ENCODE results near the gene KRTAP10-9.
A peak's percentile ranks its signal among the peaks of the same experiment; 100 is the strongest.
"Not testable (repeated sequence)": the region's sequence is repeated elsewhere in the genome, so short reads cannot be mapped to it uniquely, and the experiment has no call there.

KRTAP10-9 gene

DNA sequence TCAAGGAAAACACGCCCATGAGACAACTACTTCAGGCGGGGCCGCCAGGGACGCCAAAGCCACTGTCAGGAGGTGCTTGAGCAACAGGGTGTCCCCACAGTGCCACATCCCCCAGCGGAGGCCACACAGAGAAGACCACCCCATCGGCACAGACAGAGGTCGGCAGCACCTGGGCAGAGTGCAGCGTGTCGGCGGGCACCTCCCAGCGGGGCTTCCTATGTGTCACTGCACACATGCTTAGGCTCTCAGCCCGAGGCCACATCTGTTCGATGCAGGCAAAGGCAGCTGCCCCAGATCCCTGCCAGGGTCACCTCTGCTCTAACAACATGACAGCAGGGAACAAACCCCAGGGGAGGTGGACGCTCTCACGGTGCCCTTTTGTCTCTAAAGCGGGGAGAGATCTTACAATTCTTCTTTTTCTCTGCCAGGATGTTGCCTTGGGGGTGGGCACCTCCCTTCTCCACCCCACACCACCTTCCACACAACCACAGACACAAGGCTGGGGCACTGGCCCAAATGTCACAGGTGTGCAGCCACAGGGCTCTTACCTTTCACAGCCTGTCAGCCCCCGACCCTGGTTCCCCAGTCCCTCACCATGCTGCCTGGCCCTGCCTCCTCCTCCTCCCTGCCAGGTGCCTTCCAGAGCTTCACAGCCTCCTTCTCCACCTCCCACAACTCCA lies 10.8 kb upstream of the KRTAP10-9 start:
- peak; percentile 74 to 91 for DNase-seq

DNA sequence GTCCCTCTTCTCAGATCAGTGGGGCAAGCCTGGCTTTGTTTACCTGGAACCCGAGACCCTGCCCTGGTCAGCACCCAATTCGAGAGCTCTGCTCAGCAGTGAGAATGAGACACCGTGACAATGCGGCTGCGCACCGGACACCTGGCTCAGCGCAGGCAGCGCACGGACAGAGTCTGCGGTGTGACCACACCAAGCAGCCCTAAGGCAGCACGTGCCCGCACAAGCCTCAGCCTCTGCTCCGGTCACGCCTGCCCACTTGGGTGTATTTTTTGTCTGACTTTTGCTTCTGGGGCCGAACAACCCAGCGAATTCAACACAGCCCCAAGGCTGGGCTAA lies 10.3 kb upstream of the KRTAP10-9 start:
- no peak for DNase-seq

DNA sequence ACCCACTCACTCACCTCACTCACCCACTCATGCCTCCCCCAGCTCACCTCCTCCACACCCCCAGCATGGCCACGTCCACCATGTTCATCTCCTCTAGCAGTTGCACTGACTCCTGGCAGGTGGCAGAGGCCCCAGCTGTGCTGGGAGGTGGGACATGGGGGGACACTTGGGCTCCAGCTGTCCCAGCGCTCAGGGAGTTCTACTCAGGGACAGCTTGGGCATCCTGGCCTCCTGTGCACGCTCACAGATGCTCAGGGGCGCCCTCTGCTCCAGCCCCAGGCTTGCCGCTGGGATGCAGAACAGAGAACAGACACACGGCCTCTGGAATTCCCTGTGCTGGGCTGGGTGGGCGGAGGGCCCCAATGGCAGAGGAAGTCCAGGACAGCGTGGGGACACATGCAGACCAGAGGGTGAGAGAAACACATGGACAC lies 9.8 kb upstream of the KRTAP10-9 start:
- DNase-seq = peak; percentile 75 to 91

DNA sequence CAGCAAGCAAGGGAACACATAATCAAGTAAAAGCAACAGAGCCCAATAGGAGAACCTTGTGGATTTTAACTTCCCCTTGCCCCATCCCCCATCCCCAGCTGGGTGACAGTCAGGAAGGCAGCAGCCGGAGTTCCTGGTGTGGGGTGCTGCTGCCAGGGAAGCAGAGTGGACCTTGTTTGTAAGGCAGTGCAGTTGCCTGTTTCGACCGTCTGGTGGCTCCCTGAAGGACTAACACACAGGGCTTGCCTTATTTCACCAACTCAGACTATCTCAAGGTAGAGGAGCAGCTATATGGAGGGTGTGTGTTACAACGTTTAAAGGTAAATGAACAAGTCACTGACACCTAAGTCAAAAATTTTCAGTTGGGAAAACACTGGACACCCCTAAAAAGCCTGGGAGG lies 8.4 kb upstream of the KRTAP10-9 start:
- DNase-seq = no peak

DNA sequence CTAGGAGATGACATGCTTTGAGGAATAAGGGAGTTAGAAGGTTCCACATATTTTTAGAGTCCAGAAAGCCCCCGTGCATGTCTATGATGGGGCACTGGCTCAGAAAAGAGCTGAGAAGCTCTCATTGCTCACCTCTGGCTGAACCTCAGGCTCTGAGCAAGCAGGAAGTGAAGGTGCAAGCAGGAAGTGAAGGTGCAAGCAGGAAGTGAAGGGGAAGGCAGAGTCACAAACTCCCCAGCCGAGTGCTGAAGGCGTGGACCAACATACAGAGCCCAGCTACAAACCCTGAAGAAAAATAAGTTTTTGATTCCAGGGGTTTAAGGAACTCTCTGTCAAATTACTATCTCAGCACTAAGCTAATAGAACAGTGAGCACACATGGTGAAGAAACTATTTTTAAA lies 8.0 kb upstream of the KRTAP10-9 start:
- DNase-seq = no peak

DNA sequence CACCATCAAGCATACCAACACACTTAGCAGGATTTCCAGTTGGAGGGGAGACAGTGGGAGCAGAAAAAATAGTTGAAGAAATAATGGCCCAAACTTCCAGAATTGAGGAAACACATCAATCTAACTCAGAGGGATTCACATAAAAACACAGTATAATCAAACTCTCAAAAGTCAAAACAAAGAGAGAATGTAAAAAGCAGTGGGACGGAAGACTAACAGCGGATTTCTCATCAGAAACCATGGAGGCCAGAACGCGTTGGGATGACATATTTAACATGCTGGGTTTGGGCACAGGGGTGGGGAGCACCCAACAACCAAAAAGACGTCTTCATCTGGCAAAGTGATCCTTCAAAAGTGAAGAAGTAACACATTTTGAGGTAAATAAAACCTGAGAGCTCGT lies 7.0 kb upstream of the KRTAP10-9 start:
- DNase-seq = no peak

DNA sequence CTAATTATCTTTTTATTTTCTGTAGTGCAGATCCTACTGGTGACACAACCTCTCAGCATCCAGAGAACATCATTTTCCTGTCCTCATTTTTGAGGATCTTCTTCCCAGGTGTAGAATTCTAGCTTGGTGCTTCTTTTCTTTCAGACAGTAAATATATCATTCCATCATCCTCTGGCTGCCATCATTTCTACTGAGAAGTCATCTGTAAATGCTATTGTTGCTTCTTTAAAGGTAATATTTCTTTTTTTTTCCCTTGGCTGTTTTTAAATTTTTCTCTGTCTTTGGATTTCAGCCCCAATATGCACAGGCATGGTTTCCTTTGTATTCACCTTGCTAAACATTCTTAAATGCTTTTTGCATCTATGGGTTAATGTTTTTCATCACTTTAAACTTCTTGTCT lies 3.3 kb upstream of the KRTAP10-9 start:
- DNase-seq = no peak

DNA sequence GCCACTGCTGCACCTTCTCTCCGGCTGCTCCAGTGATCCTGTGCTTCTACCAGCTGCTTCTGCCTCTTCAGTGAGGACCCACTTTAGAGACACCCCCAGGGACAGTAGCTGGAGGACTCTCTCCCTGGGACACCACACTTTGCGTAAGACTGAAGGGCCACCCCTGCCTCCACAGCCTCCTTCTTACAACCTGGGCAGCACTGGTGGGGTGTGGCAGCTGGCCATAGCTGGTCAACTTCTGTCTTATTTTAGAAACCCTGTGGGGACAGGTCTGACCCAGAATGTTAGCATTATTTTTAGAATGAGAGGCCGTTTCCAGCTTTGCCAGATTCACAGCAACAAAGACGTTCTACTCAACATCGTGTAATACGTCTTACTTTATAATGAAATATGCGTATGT lies 1.1 kb upstream of the KRTAP10-9 start:
- DNase-seq = no peak

DNA sequence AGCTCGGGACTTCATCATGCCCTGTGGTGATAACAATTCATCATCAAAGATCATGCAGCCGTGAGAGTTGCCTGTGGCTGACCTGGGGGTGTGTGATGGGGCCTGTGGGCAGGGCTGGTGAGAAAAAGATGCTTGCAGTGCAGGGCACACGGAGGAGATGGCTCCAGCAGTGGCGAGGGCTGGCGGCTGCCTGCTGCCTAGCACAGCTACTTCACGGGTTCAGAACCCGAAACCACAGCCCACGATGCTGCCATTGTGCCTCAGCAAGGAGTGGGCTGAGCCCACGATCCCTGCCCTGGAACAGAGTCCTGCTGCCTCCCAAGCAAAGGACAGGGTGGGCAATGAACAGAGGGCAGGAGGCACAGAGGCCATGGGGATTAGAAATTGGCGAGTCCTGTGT lies 631 bp upstream of the KRTAP10-9 start:
- no peak for DNase-seq

DNA sequence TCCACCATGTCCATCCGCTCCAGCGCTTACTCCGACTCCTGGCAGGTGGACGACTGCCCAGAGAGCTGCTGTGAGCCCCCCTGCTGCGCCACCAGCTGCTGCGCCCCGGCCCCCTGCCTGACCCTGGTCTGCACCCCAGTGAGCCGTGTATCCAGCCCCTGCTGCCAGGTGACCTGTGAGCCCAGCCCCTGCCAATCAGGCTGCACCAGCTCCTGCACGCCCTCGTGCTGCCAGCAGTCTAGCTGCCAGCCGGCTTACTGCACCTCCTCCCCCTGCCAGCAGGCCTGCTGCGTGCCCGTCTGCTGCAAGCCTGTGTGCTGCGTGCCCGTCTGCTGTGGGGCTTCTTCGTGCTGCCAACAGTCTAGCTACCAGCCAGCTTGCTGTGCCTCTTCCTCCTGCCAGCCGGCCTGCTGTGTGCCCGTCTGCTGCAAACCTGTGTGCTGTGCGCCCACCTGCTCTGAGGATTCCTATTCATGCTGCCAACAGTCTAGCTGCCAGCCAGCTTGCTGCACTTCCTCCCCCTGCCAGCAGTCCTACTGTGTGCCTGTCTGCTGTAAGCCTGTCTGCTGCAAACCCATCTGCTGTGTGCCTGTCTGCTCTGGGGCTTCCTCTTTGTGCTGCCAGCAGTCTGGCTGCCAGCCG lies 409 bp downstream of the KRTAP10-9 start:
- not testable (repeated sequence) for DNase-seq

DNA sequence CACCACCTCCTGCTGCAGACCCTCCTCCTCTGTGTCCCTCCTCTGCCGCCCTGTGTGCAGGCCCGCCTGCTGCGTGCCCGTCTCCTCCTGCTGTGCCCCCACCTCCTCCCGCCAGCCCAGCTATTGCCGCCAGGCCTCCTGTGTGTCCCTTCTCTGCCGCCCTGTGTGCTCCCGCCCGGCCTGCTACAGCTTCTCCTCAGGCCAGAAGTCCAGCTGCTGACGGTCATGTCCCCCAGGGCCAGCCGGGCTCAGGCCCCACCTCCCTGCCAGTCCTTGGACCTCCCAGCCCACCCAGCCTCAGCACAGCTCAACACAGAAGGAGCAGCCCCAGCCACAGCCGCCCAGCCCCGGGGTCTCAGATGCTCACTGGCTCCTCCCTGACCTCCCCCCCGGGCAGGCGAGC lies 939 bp downstream of the KRTAP10-9 start:
- not testable (repeated sequence) for DNase-seq

DNA sequence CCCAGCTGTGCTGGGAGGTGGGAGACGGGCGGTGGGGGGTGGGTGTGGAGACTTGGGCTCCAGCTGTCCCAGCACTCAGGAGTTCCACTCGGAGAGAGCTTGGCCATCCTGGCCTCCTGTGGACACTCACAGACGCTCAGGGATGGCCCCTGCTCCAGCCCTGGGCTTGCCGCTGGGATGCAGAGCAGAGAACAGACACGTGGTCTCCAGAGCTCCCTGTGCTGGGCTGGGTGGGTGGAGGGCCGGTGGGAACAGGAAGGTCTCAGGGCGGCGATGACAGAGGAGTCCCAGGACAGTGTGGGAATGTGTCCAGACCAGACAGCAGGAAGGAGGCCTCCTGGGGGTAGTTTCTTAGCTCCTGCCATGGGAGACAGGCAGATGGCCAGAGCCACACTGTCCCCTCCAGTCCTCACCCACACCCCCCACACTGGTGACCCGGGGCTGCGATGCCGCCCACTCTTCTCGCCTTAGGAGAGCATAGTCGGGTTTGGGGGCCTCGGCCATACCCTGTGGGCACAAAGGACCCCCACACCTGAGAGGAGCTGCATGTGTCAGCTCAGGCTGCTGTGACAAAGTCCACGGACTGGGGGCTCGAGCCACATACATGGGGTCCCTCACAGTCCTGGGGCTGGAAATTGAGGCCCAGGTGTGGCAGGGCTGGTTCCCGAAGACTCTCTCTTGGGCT lies 2.0 kb downstream of the KRTAP10-9 start:
- DNase-seq = no peak

DNA sequence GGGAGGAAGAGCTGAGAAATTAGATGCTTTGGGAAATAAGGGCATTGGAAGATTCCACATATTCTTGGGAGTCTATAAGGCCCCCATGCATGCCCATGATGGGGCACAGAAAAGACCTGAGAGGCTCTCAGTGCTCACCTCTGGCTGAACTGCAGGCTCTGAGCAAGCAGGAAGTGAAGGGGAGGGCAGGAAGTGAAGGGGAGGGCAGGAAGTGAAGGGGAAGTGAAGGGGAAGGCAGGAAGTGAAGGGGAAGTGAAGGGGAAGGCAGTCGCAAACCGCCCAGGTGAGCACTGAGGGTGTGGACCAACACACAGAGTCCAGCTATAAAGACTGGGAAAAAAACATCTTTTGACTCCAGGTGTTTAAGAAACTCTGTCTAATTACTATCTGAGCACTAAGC lies 3.5 kb downstream of the KRTAP10-9 start:
- no peak for DNase-seq

DNA sequence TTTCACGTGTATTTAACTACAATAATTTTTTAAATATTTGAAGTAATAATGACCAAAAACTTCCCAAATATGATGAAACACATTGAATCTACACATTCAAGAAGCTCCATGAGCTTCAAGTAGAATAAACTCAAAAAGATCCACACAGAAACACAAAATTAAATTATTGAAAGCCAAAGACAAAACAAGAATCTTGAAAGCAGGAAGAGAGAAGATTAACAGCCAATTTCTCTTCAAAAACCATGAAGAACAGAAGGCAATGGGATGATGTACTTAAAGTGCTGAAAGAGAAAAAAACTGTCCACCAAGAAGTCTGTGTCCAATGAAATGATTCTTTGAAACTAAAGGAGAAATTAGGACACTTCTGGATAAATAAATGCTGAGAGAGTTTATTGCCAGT lies 5.2 kb downstream of the KRTAP10-9 start:
- no peak for DNase-seq

DNA sequence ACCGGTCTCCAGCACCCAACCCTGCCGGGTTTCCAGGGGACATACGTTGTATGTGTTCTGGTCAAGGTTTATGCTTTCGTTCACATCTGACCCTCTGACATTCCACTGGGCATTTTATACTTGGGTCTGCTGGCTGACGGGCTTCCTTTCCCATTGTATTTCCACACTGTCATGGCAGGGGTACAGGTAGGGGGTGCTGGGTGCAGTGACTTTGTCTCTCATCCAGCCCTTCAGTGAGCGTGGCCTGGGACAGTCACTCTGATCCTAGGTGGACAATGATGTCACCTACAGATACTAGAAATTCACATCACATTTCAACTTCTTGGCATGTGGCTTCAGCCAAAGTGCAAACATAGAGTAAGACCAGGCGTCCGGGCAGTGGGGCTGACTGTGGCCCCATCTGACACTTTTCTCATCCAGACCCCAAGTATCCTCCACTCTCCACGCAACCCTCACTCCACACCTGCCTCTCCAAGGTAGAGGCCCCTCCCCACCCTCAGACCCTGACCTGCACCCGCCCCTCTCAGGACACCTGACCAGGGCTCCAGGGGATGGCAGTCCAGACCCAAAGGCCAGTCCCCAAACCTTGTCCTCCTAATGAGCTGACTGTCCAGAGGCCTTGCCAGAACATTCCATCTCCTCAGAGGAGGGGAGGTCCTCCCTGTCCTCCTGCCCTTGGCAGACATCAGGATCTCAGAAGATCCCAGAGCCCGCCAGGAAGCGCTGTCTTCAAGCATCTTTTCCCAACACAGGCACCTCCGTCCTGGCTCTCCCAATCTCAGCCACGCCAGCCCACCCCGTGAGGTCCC lies 9.5 kb downstream of the KRTAP10-9 start:
- DNase-seq = no peak

DNA sequence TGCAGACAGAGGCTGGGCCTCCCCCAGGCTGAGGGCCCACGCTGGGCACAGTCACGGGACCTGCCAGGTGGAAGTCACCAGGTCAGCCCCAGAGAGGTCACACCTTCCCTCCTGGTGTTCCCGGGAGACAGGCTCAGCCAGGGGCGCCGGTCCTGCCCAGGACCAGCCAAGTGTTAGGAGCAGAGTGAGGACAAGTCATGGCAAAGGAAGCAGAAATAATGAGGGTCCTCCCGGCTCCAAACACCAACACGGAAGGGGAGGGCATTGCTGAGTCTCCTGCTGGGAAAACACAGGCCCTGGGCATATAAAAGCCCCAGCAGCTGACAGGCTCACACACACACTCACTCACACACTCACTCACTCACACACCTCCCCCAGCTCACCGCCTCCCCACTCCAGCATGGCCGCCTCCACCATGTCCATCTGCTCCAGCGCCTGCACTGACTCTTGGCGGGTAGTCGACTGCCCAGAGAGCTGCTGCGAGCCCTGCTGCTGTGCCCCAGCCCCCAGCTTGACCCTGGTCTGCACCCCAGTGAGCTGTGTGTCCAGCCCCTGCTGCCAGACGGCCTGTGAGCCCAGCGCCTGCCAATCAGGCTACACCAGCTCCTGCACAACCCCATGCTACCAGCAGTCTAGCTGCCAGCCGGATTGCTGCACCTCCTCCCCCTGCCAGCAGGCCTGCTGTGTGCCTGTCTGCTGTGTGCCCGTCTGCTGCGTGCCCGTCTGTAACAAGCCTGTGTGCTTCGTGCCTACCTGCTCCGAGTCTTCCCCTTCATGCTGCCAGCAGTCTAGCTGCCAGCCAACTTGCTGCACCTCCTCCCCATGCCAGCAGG lies 10.3 kb downstream of the KRTAP10-9 start, which contains the start of gene KRTAP10-10:
KRTAP10-10 (plus strand) TSS at position 339 of the 833 bp plus-strand sequence; CDS start at position 401, 62 bp downstream.
- peak; percentile 8 to 64 for DNase-seq

DNA sequence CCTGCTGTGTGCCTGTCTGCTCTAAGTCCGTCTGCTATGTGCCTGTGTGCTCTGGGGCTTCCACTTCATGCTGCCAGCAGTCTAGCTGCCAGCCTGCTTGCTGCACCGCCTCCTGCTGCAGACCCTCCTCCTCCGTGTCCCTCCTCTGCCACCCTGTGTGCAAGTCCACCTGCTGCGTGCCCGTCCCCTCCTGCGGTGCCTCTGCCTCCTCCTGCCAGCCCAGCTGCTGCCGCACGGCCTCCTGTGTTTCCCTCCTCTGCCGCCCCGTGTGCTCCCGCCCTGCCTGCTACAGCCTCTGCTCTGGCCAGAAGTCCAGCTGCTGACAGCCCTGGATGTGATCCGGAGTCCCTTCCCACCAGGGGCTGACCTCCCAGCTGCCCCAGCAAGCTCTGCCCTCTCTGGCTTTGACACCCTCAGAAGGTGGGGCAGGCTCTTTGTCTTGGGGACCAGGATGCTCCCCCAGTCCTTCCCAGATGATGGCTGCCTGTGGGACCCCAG lies 11.0 kb downstream of the KRTAP10-9 start:
- not testable (repeated sequence) for DNase-seq

DNA sequence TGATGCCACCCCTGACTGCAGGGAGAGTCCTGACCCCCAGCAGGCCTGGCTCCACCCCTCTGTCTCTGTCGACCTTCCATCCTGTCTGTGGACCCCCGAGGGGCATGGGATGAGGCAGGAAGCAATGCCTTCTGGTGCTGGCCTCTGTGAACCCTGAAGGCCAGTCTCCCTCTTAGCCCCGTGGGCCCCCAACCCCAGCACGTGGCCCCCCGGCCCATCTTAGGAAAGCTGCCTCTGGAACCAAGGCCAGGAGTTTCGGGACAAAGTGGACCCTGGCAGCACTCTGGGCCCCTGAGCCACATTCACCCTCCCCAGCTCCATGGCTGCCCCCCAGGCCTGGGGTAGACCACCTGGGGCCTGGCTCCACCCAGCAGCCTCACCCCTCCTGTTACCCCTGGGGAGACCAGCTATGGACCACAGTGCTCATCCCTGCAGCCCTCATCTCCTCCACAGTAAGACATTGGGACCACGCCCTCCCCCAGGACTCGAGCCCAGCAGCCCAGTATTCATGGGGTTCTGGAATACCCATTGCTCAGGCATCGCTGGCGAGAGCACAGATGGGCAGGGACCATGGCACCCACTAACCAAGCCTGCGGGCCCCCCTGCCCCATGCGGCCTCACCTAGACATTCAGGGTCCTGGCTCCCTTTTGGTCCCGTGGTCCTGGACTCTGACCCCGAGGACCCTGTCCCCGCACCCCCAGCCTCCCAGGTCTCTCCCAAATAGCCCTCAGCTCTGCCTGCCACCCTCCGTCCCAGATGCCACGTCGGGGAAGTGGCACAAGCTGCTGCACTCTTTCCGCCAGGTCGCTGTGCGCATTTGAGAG lies 11.8 kb downstream of the KRTAP10-9 start:
- DNase-seq = not testable (repeated sequence)

DNA sequence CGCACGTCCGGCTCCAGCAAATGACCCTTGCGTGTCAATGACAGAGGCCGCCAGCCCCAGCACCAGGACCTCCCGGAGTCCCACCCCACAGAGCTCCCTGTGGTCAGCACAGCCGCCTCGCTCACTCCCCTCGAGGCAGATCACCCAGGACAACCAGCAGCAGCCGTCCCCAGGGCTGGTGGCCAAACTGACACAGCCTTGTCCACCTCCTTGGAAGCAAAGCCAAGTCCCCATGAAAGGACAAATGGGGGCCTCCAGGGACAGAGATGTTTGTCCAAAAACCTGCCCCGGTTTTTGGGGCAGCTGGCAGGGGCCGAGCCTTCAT lies 12.4 kb downstream of the KRTAP10-9 start:
- DNase-seq = no peak

DNA sequence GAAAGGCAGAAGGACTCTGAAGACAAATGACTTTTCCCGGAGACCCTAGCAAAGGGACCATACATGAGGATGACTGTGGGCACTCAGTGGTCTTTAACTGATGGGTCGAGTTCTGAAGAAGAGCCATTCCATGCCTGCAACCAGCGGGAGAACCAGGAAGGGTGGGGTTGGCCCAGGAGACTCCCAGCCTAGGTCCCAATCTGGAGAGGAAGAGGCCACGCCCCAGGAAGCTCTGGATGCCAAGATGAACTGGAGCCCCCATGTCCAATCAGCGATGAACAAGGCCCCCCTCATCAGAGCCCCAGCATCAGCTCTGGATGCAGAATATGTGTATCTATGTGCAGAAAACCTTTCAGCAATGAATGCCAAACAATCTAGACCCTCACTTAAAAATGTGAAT lies 13.9 kb downstream of the KRTAP10-9 start:
- no peak for DNase-seq

DNA sequence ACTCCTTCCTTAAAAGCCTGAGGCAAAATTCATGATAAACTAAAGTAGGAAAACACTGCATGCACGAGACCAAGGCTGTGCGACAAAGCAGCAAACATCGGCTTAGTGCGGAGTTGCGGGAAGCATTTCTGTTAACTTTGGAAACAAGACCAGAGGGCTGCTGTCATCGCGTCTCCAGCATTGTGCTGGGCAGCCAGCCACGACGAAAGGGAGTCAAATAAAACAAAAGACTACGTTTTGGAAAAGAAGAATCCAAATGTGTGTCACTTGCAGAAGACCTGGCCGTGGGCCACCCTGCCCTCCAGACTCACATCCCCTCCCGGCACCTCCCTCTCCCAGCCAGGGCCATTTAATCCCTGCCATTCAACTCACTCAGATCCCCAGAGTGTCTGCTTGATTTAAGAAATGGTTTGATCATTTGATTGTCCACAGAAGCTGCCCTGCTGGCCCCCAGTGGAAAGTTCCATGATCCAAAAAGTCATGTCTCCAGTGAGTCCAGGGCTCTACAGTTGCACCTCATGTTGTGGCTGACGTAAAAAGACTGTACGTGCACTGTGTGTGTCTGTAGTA lies 16.9 kb downstream of the KRTAP10-9 start:
- no peak for DNase-seq
